ENCODE data around the gene UVSSA. TPM values are rescaled to one million over a fixed set of nuclear protein-coding genes. Genes with fewer than 3 reads are reported as not detected.
A peak's percentile ranks its signal among the peaks of the same experiment; 100 is the strongest.

UVSSA gene, protein sequence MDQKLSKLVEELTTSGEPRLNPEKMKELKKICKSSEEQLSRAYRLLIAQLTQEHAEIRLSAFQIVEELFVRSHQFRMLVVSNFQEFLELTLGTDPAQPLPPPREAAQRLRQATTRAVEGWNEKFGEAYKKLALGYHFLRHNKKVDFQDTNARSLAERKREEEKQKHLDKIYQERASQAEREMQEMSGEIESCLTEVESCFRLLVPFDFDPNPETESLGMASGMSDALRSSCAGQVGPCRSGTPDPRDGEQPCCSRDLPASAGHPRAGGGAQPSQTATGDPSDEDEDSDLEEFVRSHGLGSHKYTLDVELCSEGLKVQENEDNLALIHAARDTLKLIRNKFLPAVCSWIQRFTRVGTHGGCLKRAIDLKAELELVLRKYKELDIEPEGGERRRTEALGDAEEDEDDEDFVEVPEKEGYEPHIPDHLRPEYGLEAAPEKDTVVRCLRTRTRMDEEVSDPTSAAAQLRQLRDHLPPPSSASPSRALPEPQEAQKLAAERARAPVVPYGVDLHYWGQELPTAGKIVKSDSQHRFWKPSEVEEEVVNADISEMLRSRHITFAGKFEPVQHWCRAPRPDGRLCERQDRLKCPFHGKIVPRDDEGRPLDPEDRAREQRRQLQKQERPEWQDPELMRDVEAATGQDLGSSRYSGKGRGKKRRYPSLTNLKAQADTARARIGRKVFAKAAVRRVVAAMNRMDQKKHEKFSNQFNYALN
- total RNA-seq, result 6.5 TPM
- long read RNA-seq, partial matches to known transcripts, result 0 of 4 reads
- long read RNA-seq, other reads (novel, unspliced or antisense), result 3 of 4 reads

DNA sequence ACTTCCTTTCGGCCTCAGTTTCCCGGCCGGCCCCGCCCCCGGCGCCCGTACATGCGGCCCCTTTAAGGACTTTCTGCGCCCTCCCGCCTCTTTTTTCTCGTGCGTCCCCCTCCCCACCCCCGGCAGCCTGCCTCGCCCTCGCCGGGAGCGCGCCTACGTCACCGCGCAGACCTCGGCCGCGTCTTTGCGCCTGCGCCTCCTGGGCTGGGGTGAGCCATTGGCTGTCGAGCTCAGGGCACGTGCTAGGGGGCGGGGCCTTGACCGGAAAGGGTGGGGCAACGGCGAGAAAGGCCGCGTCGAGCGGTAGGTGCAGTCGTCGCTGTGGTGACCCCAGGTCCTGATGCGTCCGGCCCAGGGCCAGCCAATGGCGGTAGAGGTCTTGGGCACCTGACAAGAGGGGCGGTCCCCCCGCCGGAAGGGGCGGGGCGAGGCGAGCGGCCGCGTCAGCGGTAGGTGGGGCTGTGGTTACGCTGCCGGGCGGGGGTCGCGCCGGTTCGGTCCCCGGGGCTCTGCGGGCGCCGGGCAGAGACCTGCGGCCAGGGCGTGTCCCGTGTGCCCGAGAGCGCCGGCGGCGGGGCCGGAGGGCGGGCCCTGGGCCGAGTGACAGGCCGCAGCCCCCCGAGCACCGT lies at the start of gene UVSSA:
TSS of gene UVSSA (plus strand) at position 428 of the 629 bp plus-strand sequence. CDS start 884 bp downstream, outside the sequence.
- DNase-seq (ENCODE audit: missing footprints) (peak; percentile 100), ATAC-seq (peak; percentile 98)
- intact Hi-C loops (cut with DNase I), result loop anchor here (1.0 to 2.0 kb wide), 3 partner anchors 58 to 216 kb away; partner anchors contain the start of gene MAEA

DNA sequence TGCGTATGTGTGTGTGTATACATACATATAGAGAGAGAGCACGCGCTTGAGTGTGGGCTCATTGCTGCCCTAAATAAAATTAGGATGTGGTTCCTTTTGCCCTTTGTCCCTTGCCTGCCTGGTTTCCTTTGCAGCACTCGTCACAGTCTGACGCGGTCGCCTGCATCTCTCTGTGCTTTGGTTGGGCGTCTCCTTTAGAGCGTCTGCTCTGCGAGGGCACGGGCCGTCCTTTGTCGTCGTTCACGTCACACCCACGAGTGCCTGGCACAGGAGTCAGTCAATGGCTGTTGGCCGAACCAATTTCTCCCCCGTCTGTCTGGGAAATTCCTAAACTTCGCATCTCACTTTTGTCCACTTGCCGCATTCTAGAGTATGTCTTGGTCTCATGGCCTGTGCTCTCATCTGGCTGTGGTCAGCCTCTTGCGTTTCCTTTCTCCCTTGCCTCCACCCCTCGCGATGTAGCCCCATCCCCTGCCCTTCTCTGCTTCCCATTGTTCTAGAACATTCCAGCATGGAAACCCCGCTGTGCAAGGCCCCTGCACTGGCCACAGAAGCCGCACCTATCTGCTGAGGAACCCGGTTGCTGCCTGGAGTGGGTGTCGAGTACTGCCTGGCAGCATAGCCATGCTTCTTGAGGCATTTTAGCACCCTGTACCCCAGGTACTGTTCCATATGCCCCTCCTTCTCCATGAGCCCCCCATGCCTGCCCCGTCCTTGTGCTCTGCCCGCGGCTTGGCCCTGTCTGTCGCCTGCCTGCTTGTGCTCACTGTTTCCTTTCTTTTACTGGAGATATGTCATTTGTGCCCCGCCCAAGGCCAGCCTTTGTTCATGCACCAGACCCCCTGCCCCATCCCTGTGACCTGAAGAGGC lies 49.3 kb upstream of the UVSSA start:
- DNase-seq (ENCODE audit: missing footprints) (no peak), ATAC-seq (peak; percentile 21)
- intact Hi-C loops (cut with DNase I), result no loop called here

DNA sequence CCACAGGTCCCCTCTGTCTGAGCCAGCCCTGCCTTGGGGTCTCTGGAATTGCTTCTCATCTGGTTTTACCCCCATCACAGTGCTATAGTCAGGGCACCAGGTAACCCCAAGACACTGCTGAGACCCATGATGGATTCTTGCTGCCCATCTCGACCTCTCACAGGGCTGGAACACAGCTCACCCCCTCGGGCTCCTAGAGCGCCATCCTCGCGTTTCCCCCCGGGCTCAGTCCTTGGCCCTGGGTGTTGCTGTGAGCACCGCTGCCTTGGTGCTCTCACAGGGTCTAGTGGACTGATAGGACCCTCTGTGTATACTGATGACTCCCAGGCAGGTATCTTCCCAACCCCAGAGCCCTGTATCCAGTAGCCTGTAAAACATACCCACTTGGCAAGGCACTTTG lies 48.5 kb upstream of the UVSSA start:
- intact Hi-C loops (cut with DNase I), result no loop called here
- DNase-seq (ENCODE audit: missing footprints) (no peak), ATAC-seq (no peak)

DNA sequence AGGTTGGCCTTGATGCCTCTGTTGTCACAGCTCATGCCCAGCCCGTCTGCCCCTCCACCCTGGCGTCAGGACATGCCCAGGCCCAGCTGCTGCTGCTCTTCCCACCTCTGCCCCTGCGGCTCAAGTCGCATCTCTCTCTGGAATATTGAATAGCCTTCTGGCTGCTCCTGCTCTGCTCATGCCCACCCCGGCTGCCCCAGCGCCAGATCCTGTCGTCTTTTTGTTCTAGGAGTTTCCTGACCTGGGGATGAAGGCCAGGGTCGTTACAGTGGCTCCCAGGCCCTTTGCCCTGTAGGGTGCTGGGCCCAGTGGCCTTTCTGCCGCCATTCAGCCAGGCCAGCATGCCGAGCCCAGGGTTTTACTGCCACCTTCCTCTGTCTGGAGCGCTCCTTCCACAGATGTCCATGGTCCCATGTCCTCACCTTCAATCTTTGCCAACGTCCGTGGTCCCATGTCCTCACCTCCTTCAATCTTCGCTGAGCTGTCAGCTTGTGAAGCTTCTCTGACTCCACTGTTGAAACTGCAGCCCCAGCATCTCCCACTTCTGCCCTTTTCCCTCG lies 47.6 kb upstream of the UVSSA start:
- intact Hi-C loops (cut with DNase I), result no loop called here
- DNase-seq (ENCODE audit: missing footprints), result peak; percentile 16
- no peak for ATAC-seq

DNA sequence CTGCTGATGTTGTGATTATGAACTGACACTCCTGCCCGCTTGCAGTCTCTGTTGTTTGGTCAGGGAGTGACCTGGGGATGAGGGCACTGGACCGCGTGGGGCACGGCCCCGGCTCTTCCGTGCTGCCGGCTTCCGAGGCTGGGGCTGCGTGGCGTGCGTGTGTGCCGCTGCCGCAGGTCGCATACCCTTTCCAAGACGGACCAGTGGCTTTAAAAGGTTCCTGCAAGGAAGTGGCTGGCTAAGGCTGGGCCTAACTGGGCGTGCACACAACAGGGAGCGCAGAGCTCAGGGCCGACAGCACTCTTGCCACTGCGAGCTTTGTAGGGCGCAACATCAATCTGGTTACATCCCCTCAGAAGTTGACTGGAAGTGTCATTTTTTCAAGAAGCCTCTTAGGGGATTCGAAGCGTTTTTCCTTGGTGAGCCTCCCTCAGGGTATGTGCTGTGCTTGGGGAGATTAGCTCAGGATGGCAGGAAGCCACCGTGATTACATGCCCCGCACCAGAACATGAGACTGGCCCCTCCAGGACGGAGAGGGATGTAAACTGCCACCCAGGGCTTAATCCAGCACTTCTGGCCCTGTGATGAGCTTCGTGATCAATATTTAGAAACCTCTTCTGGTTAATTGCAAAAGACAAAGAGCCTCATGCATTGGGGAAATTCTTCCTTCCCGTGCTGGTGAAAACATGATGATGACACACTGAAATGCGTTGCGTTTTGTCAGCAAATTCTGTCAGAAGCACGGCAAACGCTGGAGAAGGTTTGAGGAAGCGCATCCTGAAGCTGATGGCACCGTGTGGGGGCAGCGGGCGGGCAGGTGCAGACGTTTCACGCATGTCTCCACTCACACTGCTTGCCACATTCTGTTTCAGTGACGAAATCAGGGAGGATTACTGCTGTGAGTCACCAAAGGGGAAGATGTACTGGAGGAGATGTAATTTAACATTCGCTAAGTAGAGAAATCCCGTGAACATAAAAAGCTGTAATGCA lies 46.2 kb upstream of the UVSSA start:
- intact Hi-C loops (cut with DNase I), result no loop called here
- ATAC-seq, result peak; percentile 38

DNA sequence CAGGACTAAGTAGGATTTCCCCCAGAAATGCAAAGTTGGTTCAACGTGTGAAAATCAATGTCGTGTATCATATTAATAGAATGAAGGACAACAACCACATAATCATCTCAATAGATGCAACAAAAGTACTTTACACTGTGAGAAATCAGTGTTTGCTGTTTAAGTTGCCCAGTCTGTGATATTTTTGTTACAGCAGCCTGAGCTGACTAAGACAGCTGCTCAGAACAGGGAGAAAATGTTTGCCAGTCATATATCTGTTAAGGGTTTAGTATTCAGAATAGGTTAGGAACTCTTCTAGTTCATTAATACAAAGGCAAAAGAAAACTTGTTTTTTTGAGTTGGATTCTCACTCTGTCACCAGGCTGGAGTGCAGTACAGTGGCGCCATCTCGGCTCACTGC lies 44.8 kb upstream of the UVSSA start:
- ATAC-seq, result no peak
- intact Hi-C loops (cut with DNase I), result no loop called here
- no peak for DNase-seq (ENCODE audit: missing footprints)

More for the DNA sequence above, 46.2 kb upstream of the UVSSA start:
- peak; percentile 89 for DNase-seq (ENCODE audit: missing footprints)

DNA sequence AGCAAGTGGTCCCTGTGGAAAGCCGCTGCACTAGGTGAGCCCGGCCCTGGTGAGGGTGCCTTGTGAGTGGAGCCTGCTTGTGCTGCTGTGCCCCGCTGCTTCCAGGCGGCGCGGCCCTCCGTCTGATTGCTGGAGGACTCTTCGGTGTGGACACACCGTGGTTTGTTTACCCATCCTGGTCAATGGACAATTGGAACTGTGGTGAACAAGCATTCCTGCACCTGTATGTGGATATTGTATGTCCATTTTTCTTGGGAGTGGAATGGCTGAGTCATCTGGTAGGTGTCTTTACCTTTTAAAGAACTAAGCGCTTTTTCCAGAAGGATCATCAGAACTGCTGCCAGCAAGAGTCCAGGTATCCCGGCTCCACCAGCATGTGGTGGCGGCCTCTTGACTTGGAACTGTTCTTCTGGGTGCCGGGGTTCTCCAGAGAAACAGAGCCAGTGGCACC lies 41.7 kb upstream of the UVSSA start:
- DNase-seq (ENCODE audit: missing footprints) (peak; percentile 53), ATAC-seq (no peak)
- intact Hi-C loops (cut with DNase I), result no loop called here

DNA sequence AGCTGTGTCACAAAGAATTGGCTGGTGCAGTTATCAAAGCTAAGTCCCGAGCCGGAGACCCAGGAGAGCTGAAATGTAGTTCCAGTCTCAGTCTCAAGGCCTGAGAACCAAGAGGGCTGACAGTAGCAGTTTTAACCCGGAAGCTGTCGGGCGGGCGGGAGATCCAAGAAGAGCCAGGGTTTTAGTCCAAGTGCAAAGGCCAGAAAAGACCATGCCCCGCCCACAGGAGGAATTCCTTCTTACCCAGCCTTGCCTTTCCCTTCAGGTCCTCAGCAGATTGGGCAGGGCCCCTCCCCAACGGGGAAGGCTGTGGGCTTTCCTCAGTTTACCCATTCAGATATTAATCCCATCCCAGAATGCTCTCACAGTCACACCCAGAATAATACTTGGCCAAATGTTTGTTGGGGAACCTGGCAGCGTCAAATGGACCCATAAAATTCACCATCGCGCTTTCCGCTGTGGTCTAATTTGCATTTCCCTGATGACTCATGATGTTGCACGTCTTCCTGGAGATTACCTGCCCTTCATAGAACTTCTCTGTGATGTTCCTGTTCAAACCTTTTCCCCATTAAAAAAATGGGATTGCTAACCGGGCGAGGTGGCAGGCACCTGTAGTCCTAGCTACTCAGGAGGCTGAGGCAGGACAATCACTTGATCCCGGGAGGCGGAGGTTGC lies 41.1 kb upstream of the UVSSA start:
- intact Hi-C loops (cut with DNase I), result no loop called here
- ATAC-seq (no peak), DNase-seq (ENCODE audit: missing footprints) (peak; percentile 46)

DNA sequence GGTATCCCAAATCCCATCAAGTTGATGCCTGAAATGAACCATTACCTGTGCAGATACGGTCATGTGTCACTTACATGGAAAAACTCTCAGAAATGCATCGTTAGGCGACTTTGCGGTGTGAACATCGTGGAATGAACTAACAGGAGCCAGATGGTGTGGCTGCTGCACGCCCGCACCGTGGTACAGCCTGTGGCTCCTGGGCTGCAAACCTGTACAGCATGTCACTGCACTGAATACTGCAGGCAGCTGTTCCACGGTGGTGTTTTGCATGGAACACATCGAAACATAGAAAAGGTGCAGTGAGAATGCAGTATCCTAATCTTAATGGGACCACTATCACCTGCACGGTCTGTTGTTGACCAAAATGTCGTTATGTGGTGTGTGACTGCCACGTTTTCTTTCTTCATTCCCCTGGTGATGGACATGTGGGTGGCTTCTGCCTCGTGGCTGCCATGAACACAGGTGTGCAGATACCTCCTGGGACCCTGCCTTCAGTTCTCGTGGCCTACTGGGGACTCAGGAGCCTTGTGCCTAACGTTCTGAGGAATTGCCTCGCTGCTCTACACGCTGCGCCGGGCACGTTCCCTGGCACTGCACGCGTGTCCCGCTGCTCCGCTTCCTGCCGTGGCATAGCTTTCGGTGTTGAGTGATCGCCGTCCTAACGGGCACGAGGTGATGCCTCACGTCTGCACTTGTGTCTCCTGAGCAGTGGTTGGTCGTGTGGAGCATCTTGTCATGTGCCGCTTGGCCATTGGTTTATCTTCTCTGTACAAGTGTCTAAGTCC lies 38.9 kb upstream of the UVSSA start:
- ATAC-seq (no peak), DNase-seq (ENCODE audit: missing footprints) (peak; percentile 11)
- intact Hi-C loops (cut with DNase I), result no loop called here

DNA sequence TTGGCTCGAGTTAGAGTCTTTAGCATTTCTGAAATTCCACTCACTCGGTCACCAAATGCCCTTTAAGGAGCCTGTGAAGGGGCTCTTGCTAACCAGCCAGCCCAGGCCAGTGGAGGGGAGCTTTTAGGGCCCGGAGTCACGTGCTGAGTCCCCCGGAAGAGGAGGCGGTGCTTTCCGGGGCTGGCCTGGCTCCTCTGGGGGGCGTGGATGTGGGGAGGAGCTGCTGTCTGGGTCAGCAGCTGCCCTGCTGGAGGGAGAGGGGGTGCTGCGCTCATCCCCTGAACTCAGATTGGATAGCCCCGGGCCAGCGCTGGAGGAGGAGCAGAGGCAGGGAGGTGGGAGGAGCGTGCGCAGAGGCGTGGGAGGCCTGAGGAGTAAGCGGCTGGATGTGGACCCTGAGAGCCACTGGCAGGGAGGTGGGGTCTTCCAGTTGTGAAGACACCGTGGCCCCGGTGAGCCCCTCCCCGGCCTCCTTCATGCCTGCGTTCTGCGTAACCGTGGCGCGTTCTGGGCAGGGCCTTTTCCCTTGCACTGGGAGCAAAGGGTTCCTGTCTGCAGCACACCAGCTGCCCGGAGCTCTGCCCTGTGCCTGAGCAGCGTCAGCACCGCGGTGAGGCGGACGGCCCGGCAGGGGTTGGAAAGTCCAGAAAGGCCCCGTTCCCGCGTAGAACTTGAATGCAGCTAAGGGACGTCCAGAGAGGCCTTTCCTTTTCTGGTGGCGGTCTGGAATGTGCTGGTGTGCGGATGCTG lies 37.6 kb upstream of the UVSSA start:
- ATAC-seq, result peak; percentile 97
- DNase-seq (ENCODE audit: missing footprints), result peak; percentile 91
- intact Hi-C loops (cut with DNase I), result no loop called here

DNA sequence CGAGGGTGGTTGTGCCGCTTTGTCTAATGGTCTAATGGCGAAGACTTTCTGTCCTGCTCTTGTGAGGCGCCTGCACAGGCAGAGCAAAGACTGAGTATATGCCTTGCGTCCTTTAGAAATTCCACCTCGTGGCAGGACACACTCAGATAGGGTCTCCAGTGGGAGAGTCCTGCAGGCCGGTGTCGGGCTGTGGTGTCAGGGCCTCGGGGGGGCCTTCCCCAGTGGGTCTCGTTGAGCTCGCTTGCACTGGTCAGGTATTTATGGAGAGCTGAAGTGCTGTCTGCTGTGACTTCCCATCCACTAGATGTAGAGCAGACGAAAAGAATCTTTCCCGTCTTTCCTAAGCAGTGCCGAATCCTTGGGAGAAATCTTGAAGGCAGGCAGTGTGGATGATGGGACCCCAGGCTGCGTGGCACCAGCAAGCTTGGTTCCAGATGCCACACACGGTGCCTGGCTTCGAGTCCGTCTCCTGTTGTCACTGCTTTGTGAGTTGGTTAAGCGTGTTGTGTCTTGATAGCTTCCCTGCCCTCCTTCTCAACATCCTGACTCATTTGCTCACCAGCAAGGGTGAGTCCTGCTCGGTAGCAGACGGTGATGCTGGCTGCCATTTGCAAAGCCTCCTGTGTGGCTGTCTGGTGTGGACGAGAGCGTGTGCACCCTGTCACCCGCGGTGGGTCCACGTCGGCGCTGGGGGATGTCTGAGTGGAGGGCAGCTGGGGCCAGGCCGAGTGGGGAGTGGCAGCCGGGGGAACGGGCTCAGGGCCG lies 36.8 kb upstream of the UVSSA start:
- DNase-seq (ENCODE audit: missing footprints) (peak; percentile 42), ATAC-seq (no peak)
- intact Hi-C loops (cut with DNase I), result no loop called here

DNA sequence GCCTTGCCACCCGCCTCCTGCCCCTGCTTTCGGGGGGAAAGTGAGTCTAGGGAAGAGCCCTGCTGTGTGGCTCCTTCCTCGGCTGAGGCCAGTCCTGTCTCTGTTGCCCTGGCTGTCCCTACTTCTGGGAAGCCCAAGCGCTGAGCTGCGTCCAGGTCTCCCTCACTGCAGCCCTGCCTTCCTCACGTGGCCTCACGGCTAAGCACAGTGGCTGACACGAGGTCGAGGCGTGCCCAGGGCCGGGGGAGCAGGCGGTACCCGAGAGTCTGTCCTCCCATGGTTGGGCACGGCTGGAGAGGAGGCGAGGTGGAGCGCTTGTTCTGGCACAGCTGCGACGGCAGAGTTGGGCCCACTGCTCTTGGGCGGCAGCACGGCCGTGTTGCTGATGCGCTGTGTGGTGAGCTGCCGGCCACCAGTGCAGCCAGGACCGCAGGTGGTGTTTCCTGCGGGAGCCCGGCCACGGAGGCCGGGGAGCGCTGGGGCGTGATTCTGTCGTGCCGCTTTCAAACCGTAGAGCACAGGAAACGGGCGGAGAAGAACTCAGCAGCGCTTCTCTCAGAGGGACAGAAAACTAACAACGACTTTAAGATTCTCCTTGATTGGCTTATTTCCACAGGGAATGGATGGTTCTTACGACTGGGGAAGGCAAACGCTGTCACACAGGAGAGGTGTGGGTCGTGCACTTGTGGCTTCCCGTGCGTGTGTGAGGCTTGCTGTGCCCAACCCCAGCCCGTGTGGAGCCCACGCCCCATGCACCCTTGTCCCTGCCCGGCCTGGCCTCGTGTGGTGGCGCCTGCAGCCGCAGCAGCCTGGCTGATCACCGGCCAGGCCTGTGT lies 36.0 kb upstream of the UVSSA start:
- ATAC-seq (no peak), DNase-seq (ENCODE audit: missing footprints) (peak; percentile 14)
- intact Hi-C loops (cut with DNase I), result no loop called here

DNA sequence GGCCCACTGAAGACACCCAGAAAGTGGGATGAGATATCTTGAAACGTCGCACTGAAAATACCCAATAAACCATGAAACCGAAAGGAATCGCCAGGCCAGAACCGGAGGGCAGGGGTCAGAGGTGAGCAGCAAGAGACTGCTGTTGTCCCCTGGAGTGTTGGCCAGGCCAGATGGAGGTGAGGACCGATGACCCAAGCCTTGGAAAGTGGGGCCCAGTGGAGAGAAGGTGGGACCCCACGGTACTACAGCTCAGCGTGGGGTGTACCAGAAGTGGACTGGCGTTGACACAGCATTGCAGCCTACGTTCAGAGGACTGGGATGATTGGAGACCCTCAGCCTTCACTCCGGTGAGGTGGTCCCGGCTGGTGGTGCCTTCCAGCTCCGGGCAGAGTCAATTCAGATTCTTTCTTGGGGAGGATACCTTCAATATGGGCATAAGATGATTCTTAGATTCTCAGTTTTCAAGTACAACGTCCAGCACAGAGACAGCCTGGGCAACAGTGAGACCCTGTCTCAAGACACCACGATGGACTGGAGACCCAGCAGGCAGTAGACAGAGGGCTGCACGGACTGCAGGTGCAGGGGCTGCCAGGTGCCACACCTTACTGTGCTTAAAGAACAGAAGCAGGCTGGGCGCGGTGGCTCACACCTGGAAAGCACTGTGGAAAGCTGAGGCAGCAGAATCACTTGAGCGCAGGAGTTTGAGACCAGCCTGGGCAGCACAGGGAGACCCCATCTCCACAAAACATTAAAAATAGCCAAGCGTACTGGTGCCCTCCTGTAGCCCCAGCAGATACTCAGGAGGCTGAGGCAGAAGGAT lies 34.0 kb upstream of the UVSSA start:
- DNase-seq (ENCODE audit: missing footprints) (peak; percentile 16), ATAC-seq (no peak)
- intact Hi-C loops (cut with DNase I), result no loop called here
